Naive thymus-derived CD4-positive, alpha-beta T cell (primary cell): ENCODE results near the gene WFDC11. TPM values are rescaled to one million over a fixed set of nuclear protein-coding genes. Genes with fewer than 3 reads are reported as not detected.

Experiments
- ATAC-seq: fragments of 150-1000 bp; cut with Tn5 transposase; 2 replicates; pipeline ENCODE4 v1.10.0; 2021; ENCODE audit warnings: mild to moderate bottlenecking, moderate library complexity
- CTCF ChIA-PET: fragments of 350-600 bp; sonication (Branson Sonifier 250); formaldehyde crosslinking; loops from one replicate; lab custom pipeline; 2021; ENCODE audit warnings: antibody characterized with exemption; lab: Charles Lee
- POLR2A ChIA-PET: fragments of 350-600 bp; sonication (Branson Sonifier 250); formaldehyde crosslinking; loops from one replicate; lab custom pipeline; 2021; ENCODE audit warnings: antibody characterized with exemption, inconsistent platforms; lab: Charles Lee
- DNase-seq, 9 donors: peaks; one replicate each; pipeline versions ENCODE4 v3.0.0 to v3.0.0-alpha.2; 2020 to 2022; ENCODE audit warnings: mixed read lengths in 1 of 9
- H3K27ac ChIP-seq: one replicate; pipeline ENCODE4 v1.7.0; 2013; ENCODE audit warnings: mild to moderate bottlenecking, low read depth, low read length, moderate library complexity
- H3K27me3 ChIP-seq, 2 donors: one replicate each; pipeline ENCODE4 v1.7.0; 2013; ENCODE audit warnings: low read length in 2 of 2, mild to moderate bottlenecking in 2 of 2, moderate library complexity in 2 of 2; ENCODE audit not compliant: control insufficient read depth in 2 of 2, insufficient read depth in 2 of 2
- H3K36me3 ChIP-seq, 3 experiments: 1 replicate in 2 of 3; 2 replicates in 1 of 3; pipeline ENCODE4 v1.7.0; 2013; ENCODE audit warnings: low read length in 3 of 3, mild to moderate bottlenecking in 3 of 3, moderate library complexity in 1 of 3; ENCODE audit not compliant: insufficient read depth in 3 of 3, control insufficient read depth in 2 of 3
- H3K4me1 ChIP-seq, 2 donors: one replicate each; pipeline ENCODE4 v1.7.0; 2013; ENCODE audit warnings: low read length in 2 of 2, mild to moderate bottlenecking in 2 of 2, moderate library complexity in 1 of 2; ENCODE audit not compliant: control insufficient read depth in 2 of 2, insufficient read depth in 2 of 2
- H3K4me3 ChIP-seq: 2 replicates; pipeline ENCODE4 v1.7.0; 2013; ENCODE audit warnings: mild to moderate bottlenecking, low read length
- H3K9me3 ChIP-seq, 3 experiments: 1 replicate in 2 of 3; 2 replicates in 1 of 3; pipeline ENCODE4 v1.7.0; 2013; ENCODE audit warnings: low read length in 3 of 3; ENCODE audit not compliant: control insufficient read depth in 2 of 3
- H3K27ac Mint-ChIP-seq, 9 donors: one replicate each; pipeline ENCODE4 v1.8.0; 2020 to 2022; ENCODE audit warnings: mixed read lengths in 9 of 9, mild to moderate bottlenecking in 8 of 9, moderate library complexity in 5 of 9, inconsistent platforms in 2 of 9
- H3K27me3 Mint-ChIP-seq, 5 donors: one replicate each; pipeline ENCODE4 v1.8.0; 2021 to 2022; ENCODE audit warnings: mixed read lengths in 5 of 5, mild to moderate bottlenecking in 1 of 5
- H3K36me3 Mint-ChIP-seq, 5 donors: one replicate each; pipeline ENCODE4 v1.8.0; 2020 to 2022; ENCODE audit warnings: mixed read lengths in 5 of 5, mild to moderate bottlenecking in 3 of 5, inconsistent platforms in 1 of 5
- H3K4me1 Mint-ChIP-seq, 7 donors: one replicate each; pipeline ENCODE4 v1.8.0; 2020 to 2022; ENCODE audit warnings: mixed read lengths in 7 of 7, mild to moderate bottlenecking in 3 of 7, inconsistent platforms in 1 of 7
- H3K4me3 Mint-ChIP-seq, 10 donors: one replicate each; pipeline ENCODE4 v1.8.0; 2020 to 2022; ENCODE audit warnings: mild to moderate bottlenecking in 10 of 10, mixed read lengths in 10 of 10, moderate library complexity in 6 of 10, inconsistent platforms in 2 of 10
- H3K9me3 Mint-ChIP-seq, 11 donors: one replicate each; pipeline ENCODE4 v1.8.0; 2020 to 2022; ENCODE audit warnings: mixed read lengths in 11 of 11, mild to moderate bottlenecking in 4 of 11, inconsistent platforms in 1 of 11, moderate library complexity in 1 of 11
- intact Hi-C, 2 donors: fragments of 100-400 bp; cut with micrococcal nuclease; formaldehyde crosslinking; loops; one replicate each; pipeline ENCODE4 v1.15.1; 2023
- polyA plus RNA-seq, 2 donors: library from polyadenylated mRNA; unstranded; fragments of 300-500 nt; fragmentation: Illumina TruSeq; gene quantifications; one replicate each; pipeline ENCODE4 v1.2.3, GENCODE V29; 2021
- total RNA-seq, 6 experiments: library from RNA in 5 of 6; stranded (reverse) in 5 of 6; gene quantifications; 1 replicate in 5 of 6; 2 replicates in 1 of 6; pipeline ENCODE4 v1.2.3 and lab custom pipeline; 2021 to 2026

WFDC11 gene
- total and polyA plus RNA-seq, 7 experiments from 2014 or later: not detected

DNA sequence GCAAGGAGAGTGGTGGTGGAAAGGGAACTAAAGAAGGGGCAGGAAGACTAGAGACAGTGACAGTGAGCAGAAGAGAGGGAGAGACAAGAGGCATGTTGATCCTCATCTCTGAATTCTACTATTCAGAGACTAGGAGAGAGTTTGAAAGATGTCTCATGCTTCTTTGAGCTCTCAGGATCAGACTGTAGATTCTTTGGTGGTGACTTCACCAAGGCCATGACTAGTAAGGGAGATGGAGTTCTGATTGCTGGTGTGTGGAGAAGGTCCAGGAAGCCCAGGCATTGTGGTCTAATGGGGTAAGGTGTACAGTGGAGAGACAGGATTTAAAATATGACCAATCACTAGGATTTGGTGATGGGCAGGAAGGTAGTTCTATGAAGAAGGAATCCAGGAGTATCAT lies 39.7 kb downstream of the WFDC11 start:
- Mint-ChIP-seq H3K36me3 (no peaks in the 10 kb centered on the region), H3K9me3 (peaks cover 0 to 6% (median 0%) of the 10 kb centered on the region in 11 donors), H3K4me1 (peaks cover 0 to 5% (median 0%) of the 10 kb centered on the region in 7 donors), H3K27ac (no peak overlapping the region), H3K4me3 (no peak overlapping the region), H3K27me3 (peaks cover 17 to 56% (median 41%) of the 10 kb centered on the region in 5 donors)
- Histone ChIP-seq H3K36me3 (no peaks in the 10 kb centered on the region), H3K4me3 (no peak overlapping the region), H3K27me3 (peaks cover 0 to 4% of the 10 kb centered on the region in 2 donors), H3K27ac (no peak overlapping the region), H3K9me3 (no peaks in the 10 kb centered on the region), H3K4me1 (no peaks in the 10 kb centered on the region)
- intact Hi-C loops: no loop called here
- POLR2A ChIA-PET: no interaction called here
- ATAC-seq: no peak
- DNase-seq: no peak
- CTCF ChIA-PET: interaction anchor here (0.5 kb wide), 1 partner anchor 310 kb away, joined by 3 read pairs; no protein-coding TSS in a partner anchor

DNA sequence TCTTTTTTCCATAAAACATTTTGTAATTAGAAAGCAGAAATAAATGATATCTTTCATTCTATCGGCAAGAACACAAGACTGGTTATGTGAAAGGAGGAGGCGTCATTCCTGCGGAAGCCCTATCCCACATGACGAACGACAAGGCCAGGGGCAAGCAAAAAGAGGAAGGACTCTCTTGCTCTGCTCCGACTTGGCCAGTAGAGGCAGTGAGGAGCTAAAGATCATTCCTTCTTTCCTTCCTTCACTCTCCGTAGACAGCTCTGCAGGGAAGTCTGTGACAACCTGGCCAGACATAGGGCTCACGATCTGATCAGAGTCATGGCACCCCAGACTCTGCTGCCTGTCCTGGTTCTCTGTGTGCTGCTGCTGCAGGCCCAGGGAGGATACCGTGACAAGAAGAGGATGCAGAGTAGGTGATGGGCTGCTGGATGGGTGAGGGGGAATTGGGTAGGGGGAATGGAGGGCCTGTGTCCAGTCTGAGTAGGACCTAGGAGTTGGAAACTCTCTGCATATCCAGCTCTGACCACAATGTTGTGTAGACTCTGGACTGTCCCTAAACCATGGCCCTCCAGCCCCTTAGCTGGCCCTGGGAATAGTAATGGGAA lies 40.4 kb downstream of the WFDC11 start, which contains the start of gene WFDC10A:
TSS of gene WFDC10A (plus strand) at position 244 of the 605 bp plus-strand sequence. CDS start at position 319, 75 bp downstream.
- Mint-ChIP-seq H3K27ac (no peak within 1 kb of the TSS), H3K4me3 (no peak within 1 kb of the TSS), H3K4me1 (peaks cover 0 to 5% (median 0%) of the 10 kb centered on the region in 7 donors), H3K27me3 (peaks cover 21 to 58% (median 41%) of the 10 kb centered on the region in 5 donors), H3K9me3 (peaks cover 0 to 10% (median 6%) of the 10 kb centered on the region in 11 donors), H3K36me3 (no peaks in the 10 kb centered on the region)
- intact Hi-C loops: no loop called here
- H3K4me3 ChIP-seq: no peak within 1 kb of the TSS
- CTCF ChIA-PET: interaction anchor here (0.5 kb wide), 1 partner anchor 309 kb away, joined by 3 read pairs; no protein-coding TSS in a partner anchor
- H3K9me3 ChIP-seq: no peaks in the 10 kb centered on the region
- H3K36me3 ChIP-seq: no peaks in the 10 kb centered on the region
- ATAC-seq: peak; percentile 82
- no peak within 1 kb of the TSS for H3K27ac ChIP-seq
- no peaks in the 10 kb centered on the region for H3K4me1 ChIP-seq
- DNase-seq: peak in 1 of 9 donors; percentile 7
- POLR2A ChIA-PET: no interaction called here
- H3K27me3 ChIP-seq: peaks cover 0 to 4% of the 10 kb centered on the region in 2 donors

DNA sequence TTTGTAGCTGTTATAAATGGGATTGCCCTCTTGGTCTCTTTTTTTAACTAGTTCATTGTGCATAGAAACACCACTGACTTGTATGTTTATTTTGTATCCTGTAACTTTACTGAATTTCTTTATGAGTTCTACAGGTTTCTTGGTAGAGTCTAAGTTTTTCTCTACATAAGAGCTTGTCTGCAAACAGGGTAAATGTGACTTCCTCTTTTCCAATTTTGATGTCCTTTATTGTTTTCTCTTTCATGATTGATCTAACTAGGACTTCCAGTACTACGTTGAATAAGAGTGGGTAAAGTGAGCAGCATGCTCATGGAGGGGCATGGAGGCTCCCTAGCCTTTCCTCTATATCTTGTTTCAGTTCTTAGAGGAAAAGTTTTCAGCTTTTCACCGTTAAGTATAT lies 43.5 kb downstream of the WFDC11 start:
- no peak overlapping the region for H3K27ac Mint-ChIP-seq
- no peak overlapping the region for H3K4me3 Mint-ChIP-seq
- DNase-seq (no peak), ATAC-seq (no peak)
- intact Hi-C loops: no loop called here
- peaks cover 0 to 4% of the 10 kb centered on the region in 2 donors for H3K27me3 ChIP-seq
- peaks cover 0 to 11% (median 5%) of the 10 kb centered on the region in 11 donors for H3K9me3 Mint-ChIP-seq
- H3K9me3 ChIP-seq: no peaks in the 10 kb centered on the region
- peaks cover 10 to 50% (median 32%) of the 10 kb centered on the region in 5 donors for H3K27me3 Mint-ChIP-seq
- H3K4me1 ChIP-seq: no peaks in the 10 kb centered on the region
- CTCF ChIA-PET: no interaction called here
- H3K4me3 ChIP-seq: no peak overlapping the region
- no peak overlapping the region for H3K27ac ChIP-seq
- no peaks in the 10 kb centered on the region for H3K36me3 Mint-ChIP-seq
- H3K36me3 ChIP-seq: no peaks in the 10 kb centered on the region
- H3K4me1 Mint-ChIP-seq: peaks cover 0 to 5% (median 0%) of the 10 kb centered on the region in 7 donors
- POLR2A ChIA-PET: no interaction called here

DNA sequence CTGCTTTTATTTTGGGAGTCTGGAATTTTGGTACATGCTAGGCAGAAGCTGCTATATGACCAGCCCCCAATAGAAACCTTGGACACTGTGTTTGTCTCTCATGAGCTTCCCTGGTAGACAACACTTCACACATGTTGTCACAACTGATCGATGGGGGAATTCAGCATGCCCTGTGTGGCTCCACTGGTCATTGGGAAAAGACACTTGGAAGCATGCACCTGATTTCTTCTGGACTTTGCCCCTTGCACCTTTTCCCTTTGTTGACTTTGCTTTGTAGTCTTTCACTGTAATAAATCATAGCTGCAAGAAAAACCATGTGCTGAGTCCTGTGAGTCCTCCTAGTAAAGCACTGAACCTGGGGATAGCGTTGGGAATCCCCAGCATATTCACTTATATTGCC lies 48.4 kb downstream of the WFDC11 start:
- Mint-ChIP-seq H3K27ac (no peak overlapping the region), H3K36me3 (no peaks in the 10 kb centered on the region), H3K9me3 (peaks cover 0 to 14% (median 5%) of the 10 kb centered on the region in 11 donors), H3K4me1 (no peaks in the 10 kb centered on the region), H3K27me3 (peaks cover 3 to 16% (median 9%) of the 10 kb centered on the region in 5 donors), H3K4me3 (no peak overlapping the region)
- ChIA-PET CTCF (no interaction called here), POLR2A (no interaction called here)
- intact Hi-C loops: no loop called here
- no peaks in the 10 kb centered on the region for H3K9me3 ChIP-seq
- no peak for ATAC-seq
- no peaks in the 10 kb centered on the region for H3K36me3 ChIP-seq
- DNase-seq: no peak
- H3K27ac ChIP-seq: no peak overlapping the region
- H3K4me1 ChIP-seq: no peaks in the 10 kb centered on the region
- no peaks in the 10 kb centered on the region for H3K27me3 ChIP-seq
- no peak overlapping the region for H3K4me3 ChIP-seq

DNA sequence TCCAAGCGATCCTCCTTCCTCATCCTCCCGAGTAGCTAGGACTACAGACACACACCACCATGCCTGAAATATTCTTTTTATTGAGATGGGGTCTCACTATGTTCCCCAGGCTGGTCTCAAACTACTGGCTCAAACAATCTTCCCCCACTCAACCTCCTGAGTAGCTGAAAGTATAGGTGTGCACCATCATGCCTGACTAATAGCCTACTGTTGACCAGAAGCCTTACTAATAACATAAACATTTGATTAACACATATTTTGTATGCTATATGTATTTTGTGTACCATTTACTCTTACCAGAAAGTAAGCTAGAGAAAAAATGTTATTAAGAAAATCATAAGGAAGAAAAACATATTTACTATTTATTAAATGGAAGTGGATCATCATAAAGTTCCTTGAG lies 52.4 kb downstream of the WFDC11 start:
- Mint-ChIP-seq H3K27me3 (peaks cover 0 to 5% (median 0%) of the 10 kb centered on the region in 5 donors), H3K4me1 (no peaks in the 10 kb centered on the region), H3K4me3 (no peak overlapping the region), H3K27ac (no peak overlapping the region), H3K36me3 (no peaks in the 10 kb centered on the region), H3K9me3 (peaks cover 0 to 5% (median 0%) of the 10 kb centered on the region in 11 donors)
- DNase-seq: no peak
- no peaks in the 10 kb centered on the region for H3K9me3 ChIP-seq
- CTCF ChIA-PET: no interaction called here
- no peak overlapping the region for H3K27ac ChIP-seq
- no peaks in the 10 kb centered on the region for H3K36me3 ChIP-seq
- intact Hi-C loops: no loop called here
- no peaks in the 10 kb centered on the region for H3K4me1 ChIP-seq
- no peaks in the 10 kb centered on the region for H3K27me3 ChIP-seq
- H3K4me3 ChIP-seq: no peak overlapping the region
- ATAC-seq: no peak
- POLR2A ChIA-PET: no interaction called here

DNA sequence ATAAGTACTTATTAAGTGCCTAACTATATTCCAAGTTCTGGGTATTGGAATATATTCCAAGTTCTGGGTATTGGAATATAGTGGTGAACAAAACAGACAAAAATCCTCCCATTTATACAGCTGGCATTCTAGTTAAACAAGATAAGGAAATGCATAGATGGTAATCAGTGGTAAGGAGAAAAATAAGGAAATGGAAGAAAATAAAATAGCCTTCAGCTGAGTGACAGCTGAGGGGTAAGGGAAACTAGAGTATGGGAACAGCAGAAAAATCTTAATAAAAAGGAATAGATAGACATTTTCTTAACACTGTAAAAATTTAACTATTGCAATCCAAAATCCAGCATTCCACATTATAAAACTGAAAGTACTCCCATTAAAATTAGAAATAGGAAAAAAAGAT lies 57.7 kb downstream of the WFDC11 start:
- Histone ChIP-seq H3K4me3 (no peak overlapping the region), H3K9me3 (no peaks in the 10 kb centered on the region), H3K4me1 (no peaks in the 10 kb centered on the region), H3K27me3 (no peaks in the 10 kb centered on the region), H3K36me3 (no peaks in the 10 kb centered on the region), H3K27ac (no peak overlapping the region)
- intact Hi-C loops: no loop called here
- ATAC-seq (no peak), DNase-seq (no peak)
- no peak overlapping the region for H3K27ac Mint-ChIP-seq
- no peak overlapping the region for H3K4me3 Mint-ChIP-seq
- H3K4me1 Mint-ChIP-seq: peaks cover 0 to 9% (median 0%) of the 10 kb centered on the region in 7 donors
- peaks cover 0 to 15% (median 6%) of the 10 kb centered on the region in 11 donors for H3K9me3 Mint-ChIP-seq
- peaks cover 0 to 4% (median 0%) of the 10 kb centered on the region in 5 donors for H3K36me3 Mint-ChIP-seq
- POLR2A ChIA-PET: no interaction called here
- CTCF ChIA-PET: no interaction called here
- H3K27me3 Mint-ChIP-seq: peaks cover 0 to 33% (median 9%) of the 10 kb centered on the region in 5 donors

DNA sequence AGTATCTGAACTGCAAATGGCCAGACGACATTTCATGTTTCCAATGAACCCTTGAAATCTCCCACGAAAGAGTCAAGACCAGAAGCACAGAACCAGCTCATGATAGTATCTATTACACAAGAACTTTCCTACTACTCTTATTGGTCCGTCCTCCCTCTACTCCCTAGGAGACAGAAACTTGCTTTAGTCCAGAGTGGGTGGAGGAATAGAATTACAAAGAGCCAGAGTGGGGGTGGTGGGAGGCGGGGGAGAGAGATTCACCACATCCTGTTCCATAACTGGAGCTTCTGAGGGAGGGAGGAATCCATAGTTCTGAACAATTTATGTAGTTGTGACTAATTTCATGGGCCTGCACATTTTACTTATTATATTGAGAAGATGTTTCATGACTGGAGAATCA lies 59.0 kb downstream of the WFDC11 start:
- intact Hi-C loops: no loop called here
- H3K9me3 Mint-ChIP-seq: peaks cover 4 to 21% (median 11%) of the 10 kb centered on the region in 11 donors

More for the DNA sequence above, 59.0 kb downstream of the WFDC11 start:
- Histone ChIP-seq H3K9me3 (peaks cover 0 to 7% (median 0%) of the 10 kb centered on the region in 3 experiments), H3K36me3 (no peaks in the 10 kb centered on the region), H3K4me1 (no peaks in the 10 kb centered on the region), H3K27ac (no peak overlapping the region), H3K27me3 (no peaks in the 10 kb centered on the region), H3K4me3 (no peak overlapping the region)
- peak in 1 of 9 donors; percentile 52 for DNase-seq
- peaks cover 0 to 36% (median 9%) of the 10 kb centered on the region in 5 donors for H3K27me3 Mint-ChIP-seq
- no peak for ATAC-seq
- peaks cover 3 to 9% (median 6%) of the 10 kb centered on the region in 7 donors for H3K4me1 Mint-ChIP-seq
- H3K27ac Mint-ChIP-seq: no peak overlapping the region
- H3K4me3 Mint-ChIP-seq: no peak overlapping the region
- ChIA-PET POLR2A (no interaction called here), CTCF (no interaction called here)
- peaks cover 0 to 4% (median 0%) of the 10 kb centered on the region in 5 donors for H3K36me3 Mint-ChIP-seq
